Putamen (tissue), 1 donor: ENCODE measurements around the gene NOL9.
"Not testable (repeated sequence)": the region's sequence is repeated elsewhere in the genome, so short reads cannot be mapped to it uniquely, and the experiment has no call there.

Source experiments
- DNase-seq: peaks from one replicate; pipeline ENCODE4 v3.0.0-alpha.2; 2016; ENCODE audit warnings: low spot score

NOL9 gene

DNA sequence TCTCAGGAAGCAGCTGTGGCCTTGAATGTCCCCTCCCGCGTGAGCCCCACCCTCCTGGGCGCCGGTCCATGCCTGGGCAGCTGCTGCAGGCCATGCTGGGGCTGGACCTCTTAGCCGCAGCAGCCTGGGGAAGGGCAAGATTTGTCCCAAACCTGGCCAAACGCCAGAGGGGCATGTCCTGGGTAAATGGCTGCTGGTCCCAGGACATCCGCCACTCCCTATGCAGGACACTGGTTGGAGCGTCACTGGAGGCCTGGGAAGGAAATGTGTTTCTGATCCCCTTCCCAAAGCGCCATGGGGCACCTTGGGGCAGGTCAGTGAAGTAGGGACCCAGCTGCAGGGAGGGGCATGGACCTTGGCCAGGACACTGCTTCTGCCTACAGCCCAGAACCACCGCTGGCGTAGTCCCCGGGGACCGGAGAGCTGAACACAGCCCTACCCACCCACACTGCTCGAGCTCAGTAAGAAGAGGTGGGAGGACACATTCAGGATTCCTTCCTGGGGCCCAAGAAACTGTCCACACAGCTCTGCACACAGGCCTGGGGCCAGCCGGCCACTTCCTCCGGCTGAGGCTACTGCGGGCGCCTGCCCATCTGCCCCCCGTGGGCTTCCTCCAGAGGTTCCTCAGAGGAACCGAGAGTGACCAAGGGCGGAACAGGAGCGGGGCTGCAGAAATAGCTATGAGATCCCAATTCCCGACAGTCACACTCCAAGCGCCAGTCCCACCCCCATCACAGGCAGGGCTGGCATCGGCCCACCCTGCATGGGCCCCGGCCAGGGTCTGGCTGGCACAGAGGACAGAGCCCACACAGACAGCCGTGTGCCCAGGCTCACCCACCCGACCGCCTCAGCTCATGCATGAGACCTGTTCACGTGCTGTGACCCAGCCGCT, 52.1 kb downstream of the NOL9 start:
- DNase-seq: no peak

DNA sequence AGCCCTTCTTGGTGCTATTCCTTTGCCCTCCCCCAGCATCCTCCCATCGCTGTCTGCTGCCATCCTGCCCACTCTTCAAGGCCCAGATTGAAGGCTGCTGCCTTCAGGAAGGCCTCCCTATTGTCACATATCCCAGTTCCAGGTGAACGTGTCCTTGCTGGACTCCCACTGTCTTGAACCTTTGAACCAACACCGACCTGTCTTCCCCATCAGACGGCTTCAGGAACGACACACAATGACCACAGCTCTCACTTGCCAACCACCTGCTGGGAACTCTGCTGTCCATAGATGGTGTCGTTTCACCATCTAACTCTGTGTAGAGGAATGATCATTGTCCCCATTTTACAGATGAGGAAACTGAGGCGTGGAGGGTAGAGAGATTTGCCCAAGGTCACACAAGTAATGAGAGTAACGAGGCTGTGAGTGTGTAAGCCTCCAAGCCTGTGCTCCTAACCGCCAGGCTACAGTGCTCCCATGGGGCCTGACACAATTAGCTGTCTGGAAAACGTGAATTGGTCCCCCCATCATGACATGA, 53.0 kb downstream of the NOL9 start:
- no peak for DNase-seq

DNA sequence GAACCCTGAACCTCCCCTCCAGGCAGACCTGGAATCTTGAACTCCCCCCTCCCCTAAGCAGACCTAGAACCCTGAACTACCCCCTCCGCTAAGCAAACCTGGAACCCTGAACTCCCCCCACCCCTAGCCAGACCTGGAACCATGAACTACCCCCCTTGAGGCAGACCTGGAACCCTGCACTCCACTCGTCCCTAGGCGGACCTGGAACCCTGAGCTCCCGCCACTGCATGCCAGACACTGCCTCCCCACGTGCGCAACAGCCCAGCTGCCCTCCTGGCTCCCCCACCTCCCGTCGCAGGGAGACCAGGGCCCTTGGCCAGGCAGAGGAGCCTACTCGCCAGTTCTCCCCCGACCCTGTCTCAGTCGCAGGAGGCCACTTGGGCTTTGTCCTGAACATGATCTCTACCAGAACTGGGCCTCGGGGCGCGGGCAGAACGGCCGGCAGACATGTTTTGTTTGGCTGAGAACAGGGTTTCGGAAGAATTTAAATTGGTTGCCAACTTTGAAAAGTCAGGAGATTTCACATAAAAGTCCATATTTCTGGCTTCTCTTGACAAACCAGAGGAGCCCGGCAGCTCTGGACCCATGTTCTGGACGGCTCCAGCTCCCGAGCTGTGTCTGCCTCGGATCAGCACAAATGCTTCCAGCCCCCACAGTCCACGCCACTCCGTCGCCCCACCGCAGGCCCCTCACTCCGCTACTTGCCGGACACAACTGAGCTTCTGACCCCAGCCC, 53.6 kb downstream of the NOL9 start:
- DNase-seq: no peak

- no peak for DNase-seq
Observed at GRCh38 chr1:6499296-6499695, 55.0 kb downstream of the NOL9 start.

DNA sequence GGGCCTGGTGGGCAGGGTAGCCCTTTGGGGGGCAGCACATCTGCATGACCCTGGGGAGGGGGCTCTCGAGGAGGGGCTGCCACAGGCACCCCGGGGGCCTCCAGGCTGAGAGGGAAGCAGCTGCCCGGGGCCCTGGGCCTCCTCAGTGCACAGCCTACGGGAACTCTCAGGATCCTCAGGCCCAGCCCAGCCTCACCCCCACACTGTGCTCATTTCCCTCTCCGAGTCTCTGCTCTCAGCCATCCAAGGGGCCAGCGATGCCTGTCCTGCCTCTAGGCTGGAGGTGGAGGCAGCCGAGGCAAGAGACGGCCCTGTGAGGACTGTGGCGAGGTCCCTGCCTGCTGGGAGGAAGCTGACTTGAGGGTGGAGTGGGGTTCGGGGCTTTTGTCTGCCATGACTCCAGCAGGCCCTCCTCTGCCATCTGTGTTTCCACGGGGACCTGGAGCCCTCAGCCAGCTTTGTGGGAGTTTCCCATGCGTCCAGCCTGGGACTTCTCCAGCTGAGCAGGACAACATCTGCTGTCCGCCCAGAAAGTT, 55.7 kb downstream of the NOL9 start:
- no peak for DNase-seq

- DNase-seq: no peak
Observed at GRCh38 chr1:6497867-6498575, 56.3 kb downstream of the NOL9 start.

DNA sequence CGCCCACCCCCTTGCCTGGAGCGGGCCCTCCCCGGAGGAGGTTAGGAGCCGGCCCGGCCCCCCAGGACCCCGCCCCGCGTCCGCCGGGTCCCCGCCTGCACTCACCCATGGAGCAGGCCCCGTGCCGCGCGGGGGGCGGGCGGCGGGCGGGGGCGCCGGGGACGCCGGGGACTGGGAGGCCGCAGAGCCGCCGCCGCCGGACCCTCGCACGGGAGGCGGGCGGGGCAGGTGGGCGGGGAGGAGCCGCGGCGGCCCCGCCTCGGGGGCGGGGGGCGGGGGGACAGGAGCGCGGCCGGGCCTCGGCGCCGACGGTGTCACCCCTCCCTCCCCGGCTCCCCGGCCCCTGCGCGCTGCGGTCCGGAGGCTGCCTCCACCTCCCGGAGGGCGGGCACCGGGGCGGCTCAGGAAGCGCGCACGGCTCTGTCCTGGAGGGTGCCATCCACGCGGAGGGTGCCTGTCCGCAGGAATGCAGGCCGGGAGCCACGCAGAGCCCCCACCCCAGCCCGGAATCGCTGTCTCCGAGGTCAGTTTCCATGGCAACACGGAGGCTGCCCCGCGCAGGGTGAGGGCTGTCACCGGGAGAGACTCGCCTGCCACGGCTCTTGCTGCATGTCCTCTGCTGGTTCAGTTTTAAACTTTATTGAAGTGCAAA, 57.0 kb downstream of the NOL9 start:
- DNase-seq: no peak

- no peak for DNase-seq
Observed at GRCh38 chr1:6496890-6497214, 57.5 kb downstream of the NOL9 start.

GRCh38 chr1:6496365-6496721, 58.0 kb downstream of the NOL9 start:
- no peak for DNase-seq

- no peak for DNase-seq
Observed at GRCh38 chr1:6495540-6496364, 58.6 kb downstream of the NOL9 start.

- no peak for DNase-seq
Observed at GRCh38 chr1:6495041-6495441, 59.3 kb downstream of the NOL9 start.

- no peak for DNase-seq
Observed at GRCh38 chr1:6494627-6495026, 59.7 kb downstream of the NOL9 start.

GRCh38 chr1:6493834-6494223, 60.5 kb downstream of the NOL9 start:
- not testable (repeated sequence) for DNase-seq

DNA sequence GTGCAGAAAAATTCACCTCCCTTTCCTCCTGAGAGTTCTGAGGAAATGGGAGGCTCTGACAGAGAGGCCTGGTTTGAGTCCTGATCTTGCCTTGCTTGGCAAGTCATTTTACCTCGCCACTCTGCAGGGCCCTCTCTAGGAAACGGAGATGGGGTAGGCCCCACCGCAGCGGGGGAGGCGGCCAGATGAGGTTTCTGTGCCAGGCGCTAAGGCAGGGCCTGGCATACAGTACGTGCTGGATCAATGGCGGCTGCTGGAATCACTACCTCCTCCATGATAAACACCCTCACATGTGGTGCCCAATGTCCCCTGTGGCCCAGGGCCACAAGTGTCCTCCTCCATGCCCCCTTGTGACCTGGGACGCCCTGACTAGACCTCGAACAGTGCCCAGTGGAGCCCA, 62.3 kb downstream of the NOL9 start:
- no peak for DNase-seq

DNA sequence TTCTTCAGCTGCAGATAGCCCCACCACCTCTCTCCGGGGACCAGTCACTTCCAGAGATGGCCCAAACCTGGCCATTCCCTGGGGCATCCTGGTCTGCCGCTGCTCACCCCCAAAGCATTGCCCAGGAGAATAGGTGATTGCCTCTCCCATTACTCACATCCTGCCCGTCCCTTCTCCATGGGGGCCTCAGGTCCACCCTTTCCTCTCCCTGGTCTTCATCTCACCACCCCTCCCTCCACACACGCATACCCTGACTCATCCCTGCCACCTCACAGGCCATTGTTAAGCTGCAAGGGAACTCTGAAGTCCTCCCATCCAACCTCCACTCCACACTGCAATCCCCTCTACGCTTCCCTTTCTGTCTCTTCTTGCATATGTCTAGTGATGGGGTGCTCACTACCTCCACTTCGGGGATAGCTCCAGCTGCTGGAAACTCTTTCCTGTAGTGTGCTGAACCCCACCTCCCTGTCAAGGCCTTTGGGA, 62.8 kb downstream of the NOL9 start, which contains the start of gene PLEKHG5:
TSS of gene PLEKHG5 (minus strand) at position 188 of the 483 bp plus-strand sequence. CDS start 14,096 bp downstream, outside the sequence.
- DNase-seq: no peak

GRCh38 chr1:6491081-6491449, 63.2 kb downstream of the NOL9 start:
- no peak for DNase-seq

GRCh38 chr1:6490181-6491080, 63.9 kb downstream of the NOL9 start:
- no peak for DNase-seq

DNA sequence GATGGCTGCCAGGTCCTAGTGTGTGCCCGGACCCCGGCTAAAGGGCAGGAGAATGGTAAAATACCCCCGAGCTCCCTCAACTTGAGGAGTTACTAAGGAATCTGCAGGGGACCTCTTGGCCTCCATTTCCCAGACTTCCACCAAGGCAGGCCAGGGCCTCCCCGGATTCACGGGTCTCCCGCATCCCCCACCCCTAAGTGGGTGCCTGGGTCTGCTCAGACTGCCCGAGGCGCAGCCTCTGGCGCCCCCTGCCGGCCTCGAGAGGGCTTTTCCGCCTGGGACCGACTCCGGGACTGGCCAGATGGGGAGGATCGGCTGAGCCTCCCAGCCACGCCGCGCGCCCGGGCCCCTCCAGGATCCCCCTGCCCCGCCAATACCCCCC, 64.5 kb downstream of the NOL9 start:
- DNase-seq: no peak

DNA sequence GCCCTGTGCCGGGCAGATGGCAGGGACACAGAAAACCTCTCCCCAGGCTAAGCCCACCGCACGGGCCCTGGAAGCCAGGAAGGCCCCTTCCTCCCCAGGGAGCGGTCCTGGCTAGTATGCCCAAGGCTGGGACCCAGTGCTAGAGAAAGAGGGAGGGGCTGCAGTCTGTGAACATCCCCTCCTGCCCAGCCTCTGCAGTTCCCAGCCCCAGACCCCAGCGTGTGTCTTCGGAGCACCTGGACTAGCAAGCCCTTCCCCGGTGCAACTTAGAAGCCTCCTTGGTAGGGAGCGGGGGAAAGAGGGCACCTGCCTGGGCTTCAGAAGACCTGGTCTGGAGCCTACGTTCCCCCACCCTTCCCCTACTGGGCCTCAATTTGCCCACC, 64.9 kb downstream of the NOL9 start:
- DNase-seq: no peak
